Measurements from ENCODE around the gene GRIN1. TPM values are rescaled to one million over a fixed set of nuclear protein-coding genes. Genes with fewer than 3 reads are reported as not detected.

Gene GRIN1
- total RNA-seq, 1 donor from 2014 or later = 0.18 TPM

DNA sequence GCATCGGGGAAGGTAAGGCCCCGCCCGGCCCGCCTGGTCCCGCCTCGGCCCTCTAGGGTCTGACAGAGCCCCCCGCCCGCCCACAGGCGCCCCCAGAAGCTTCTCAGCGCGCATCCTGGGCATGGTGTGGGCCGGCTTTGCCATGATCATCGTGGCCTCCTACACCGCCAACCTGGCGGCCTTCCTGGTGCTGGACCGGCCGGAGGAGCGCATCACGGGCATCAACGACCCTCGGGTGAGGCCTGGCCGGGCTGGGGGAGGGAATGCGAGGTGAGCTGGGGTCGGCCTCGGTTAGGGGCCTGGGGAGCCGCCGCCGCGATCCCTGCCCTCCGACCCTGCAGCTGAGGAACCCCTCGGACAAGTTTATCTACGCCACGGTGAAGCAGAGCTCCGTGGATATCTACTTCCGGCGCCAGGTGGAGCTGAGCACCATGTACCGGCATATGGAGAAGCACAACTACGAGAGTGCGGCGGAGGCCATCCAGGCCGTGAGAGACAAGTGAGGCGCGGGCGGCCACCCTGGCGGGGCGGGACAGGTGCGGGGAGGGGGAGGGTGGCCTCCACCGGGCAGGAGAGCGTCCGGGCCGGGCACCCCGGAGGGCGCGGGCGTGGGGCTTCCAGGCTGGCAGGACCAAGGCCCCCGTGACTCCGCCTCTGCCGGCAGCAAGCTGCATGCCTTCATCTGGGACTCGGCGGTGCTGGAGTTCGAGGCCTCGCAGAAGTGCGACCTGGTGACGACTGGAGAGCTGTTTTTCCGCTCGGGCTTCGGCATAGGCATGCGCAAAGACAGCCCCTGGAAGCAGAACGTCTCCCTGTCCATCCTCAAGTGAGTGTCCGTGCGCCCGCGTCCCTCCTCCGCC lies 23.8 kb downstream of the GRIN1 start:
- H3K27ac Mint-ChIP-seq (ENCODE audit: unreplicated experiment) = no peak overlapping the region
- FAIRE-seq = no peak
- H3K9me3 Mint-ChIP-seq (ENCODE audit: unreplicated experiment) = no peaks in the 10 kb centered on the region
- peak overlapping the region; percentile 50 for H3K4me3 Mint-ChIP-seq (ENCODE audit: unreplicated experiment)
- peaks cover 61% of the 10 kb centered on the region for H3K27me3 Mint-ChIP-seq (ENCODE audit: low read depth, unreplicated experiment)
- H3K36me3 ChIP-seq (ENCODE audit: insufficient read depth, low read length) = no peaks in the 10 kb centered on the region
- H2AFZ ChIP-seq (ENCODE audit: low read depth, low read length) = peak overlapping the region; percentile 56
- no peaks in the 10 kb centered on the region for H3K36me3 Mint-ChIP-seq (ENCODE audit: low read depth, unreplicated experiment)
- peaks cover 2% of the 10 kb centered on the region for H3K4me1 Mint-ChIP-seq (ENCODE audit: low read depth, unreplicated experiment)
- peak overlapping the region; percentile 57 for H3K4me2 ChIP-seq (ENCODE audit: low read length)
- H3K27ac ChIP-seq (ENCODE audit: low read depth, low read length) = no peak overlapping the region
- H3K27me3 ChIP-seq (ENCODE audit: insufficient read depth, low read length) = peaks cover 41% of the 10 kb centered on the region
- H3K4me3 ChIP-seq (ENCODE audit: insufficient read depth, low read depth, low read length) = no peak overlapping the region
- H3K9ac ChIP-seq (ENCODE audit: low read length) = no peak overlapping the region
- H3K4me1 ChIP-seq (ENCODE audit: insufficient read depth, low read length) = peaks cover 4% of the 10 kb centered on the region
- DNase-seq (ENCODE audit: low read depth) = no peak
- no peaks in the 10 kb centered on the region for H3K79me2 ChIP-seq (ENCODE audit: insufficient read depth, low read length)
- no peaks in the 10 kb centered on the region for H3K9me3 ChIP-seq (ENCODE audit: insufficient read depth, low read depth, low read length)
- peak; percentile 95 for TF ChIP-seq EZH2 (IDR thresholded peaks at IDR 0.05; ENCODE audit: insufficient read depth, low read length)
- TF ChIP-seq, protein P1, sequence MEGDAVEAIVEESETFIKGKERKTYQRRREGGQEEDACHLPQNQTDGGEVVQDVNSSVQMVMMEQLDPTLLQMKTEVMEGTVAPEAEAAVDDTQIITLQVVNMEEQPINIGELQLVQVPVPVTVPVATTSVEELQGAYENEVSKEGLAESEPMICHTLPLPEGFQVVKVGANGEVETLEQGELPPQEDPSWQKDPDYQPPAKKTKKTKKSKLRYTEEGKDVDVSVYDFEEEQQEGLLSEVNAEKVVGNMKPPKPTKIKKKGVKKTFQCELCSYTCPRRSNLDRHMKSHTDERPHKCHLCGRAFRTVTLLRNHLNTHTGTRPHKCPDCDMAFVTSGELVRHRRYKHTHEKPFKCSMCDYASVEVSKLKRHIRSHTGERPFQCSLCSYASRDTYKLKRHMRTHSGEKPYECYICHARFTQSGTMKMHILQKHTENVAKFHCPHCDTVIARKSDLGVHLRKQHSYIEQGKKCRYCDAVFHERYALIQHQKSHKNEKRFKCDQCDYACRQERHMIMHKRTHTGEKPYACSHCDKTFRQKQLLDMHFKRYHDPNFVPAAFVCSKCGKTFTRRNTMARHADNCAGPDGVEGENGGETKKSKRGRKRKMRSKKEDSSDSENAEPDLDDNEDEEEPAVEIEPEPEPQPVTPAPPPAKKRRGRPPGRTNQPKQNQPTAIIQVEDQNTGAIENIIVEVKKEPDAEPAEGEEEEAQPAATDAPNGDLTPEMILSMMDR (IDR thresholded peaks at IDR 0.05; ENCODE audit: insufficient read depth, low read depth, low read length) = no peak
- no peaks in the 10 kb centered on the region for H4K20me1 ChIP-seq (ENCODE audit: insufficient read depth, low read length)

DNA sequence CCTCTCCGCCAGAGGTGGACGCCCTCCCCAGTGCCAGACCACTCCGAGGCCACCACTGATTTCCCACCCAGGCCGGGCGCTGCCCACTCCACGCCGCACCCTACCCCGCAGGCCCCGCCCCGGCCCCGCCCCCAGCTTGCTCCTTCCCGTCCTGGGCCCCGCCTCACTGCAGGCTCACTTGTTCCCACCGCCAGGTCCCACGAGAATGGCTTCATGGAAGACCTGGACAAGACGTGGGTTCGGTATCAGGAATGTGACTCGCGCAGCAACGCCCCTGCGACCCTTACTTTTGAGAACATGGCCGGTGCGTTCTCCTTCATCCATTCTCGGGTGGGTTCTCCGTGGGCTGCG lies 24.4 kb downstream of the GRIN1 start:
- no peak overlapping the region for H3K27ac Mint-ChIP-seq (ENCODE audit: unreplicated experiment)
- H3K4me1 Mint-ChIP-seq (ENCODE audit: low read depth, unreplicated experiment) = peaks cover 2% of the 10 kb centered on the region
- Histone ChIP-seq H3K27ac (ENCODE audit: low read depth, low read length) (no peak overlapping the region), H3K9ac (ENCODE audit: low read length) (no peak overlapping the region), H3K79me2 (ENCODE audit: insufficient read depth, low read length) (no peaks in the 10 kb centered on the region), H2AFZ (ENCODE audit: low read depth, low read length) (peak overlapping the region; percentile 56), H3K4me3 (ENCODE audit: insufficient read depth, low read depth, low read length) (no peak overlapping the region), H3K36me3 (ENCODE audit: insufficient read depth, low read length) (no peaks in the 10 kb centered on the region), H3K4me1 (ENCODE audit: insufficient read depth, low read length) (peaks cover 4% of the 10 kb centered on the region), H3K9me3 (ENCODE audit: insufficient read depth, low read depth, low read length) (no peaks in the 10 kb centered on the region), H4K20me1 (ENCODE audit: insufficient read depth, low read length) (no peaks in the 10 kb centered on the region), H3K4me2 (ENCODE audit: low read length) (peak overlapping the region; percentile 57), H3K27me3 (ENCODE audit: insufficient read depth, low read length) (peaks cover 37% of the 10 kb centered on the region)
- no peak for DNase-seq (ENCODE audit: low read depth)
- no peaks in the 10 kb centered on the region for H3K36me3 Mint-ChIP-seq (ENCODE audit: low read depth, unreplicated experiment)
- peaks cover 55% of the 10 kb centered on the region for H3K27me3 Mint-ChIP-seq (ENCODE audit: low read depth, unreplicated experiment)
- H3K9me3 Mint-ChIP-seq (ENCODE audit: unreplicated experiment) = no peaks in the 10 kb centered on the region
- TF ChIP-seq, protein P1 (IDR thresholded peaks at IDR 0.05; ENCODE audit: insufficient read depth, low read depth, low read length) = no peak
- TF ChIP-seq EZH2 (IDR thresholded peaks at IDR 0.05; ENCODE audit: insufficient read depth, low read length) = no peak
- FAIRE-seq = no peak
- peak overlapping the region; percentile 50 for H3K4me3 Mint-ChIP-seq (ENCODE audit: unreplicated experiment)

DNA sequence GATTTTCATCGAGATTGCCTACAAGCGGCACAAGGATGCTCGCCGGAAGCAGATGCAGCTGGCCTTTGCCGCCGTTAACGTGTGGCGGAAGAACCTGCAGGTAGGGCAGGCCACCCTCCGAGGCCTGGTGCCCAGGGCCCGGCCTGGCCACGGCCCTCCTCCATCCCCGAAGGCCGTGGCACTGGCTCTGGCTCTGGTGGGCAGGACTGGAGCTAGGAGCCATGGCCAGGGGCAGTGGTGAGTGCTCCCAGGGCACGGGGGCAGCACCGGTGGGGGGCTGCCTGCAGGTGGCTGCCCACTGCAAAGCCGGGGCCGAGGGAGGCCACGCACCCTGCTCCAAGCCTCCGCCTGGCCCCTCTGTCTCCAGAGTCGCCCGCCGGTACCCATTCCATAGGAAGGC lies 24.9 kb downstream of the GRIN1 start:
- peaks cover 2% of the 10 kb centered on the region for H3K4me1 Mint-ChIP-seq (ENCODE audit: low read depth, unreplicated experiment)
- no peak for DNase-seq (ENCODE audit: low read depth)
- no peak overlapping the region for H3K27ac Mint-ChIP-seq (ENCODE audit: unreplicated experiment)
- H3K4me2 ChIP-seq (ENCODE audit: low read length) = no peak overlapping the region
- H3K36me3 ChIP-seq (ENCODE audit: insufficient read depth, low read length) = no peaks in the 10 kb centered on the region
- H3K27ac ChIP-seq (ENCODE audit: low read depth, low read length) = no peak overlapping the region
- peaks cover 4% of the 10 kb centered on the region for H3K4me1 ChIP-seq (ENCODE audit: insufficient read depth, low read length)
- peaks cover 34% of the 10 kb centered on the region for H3K27me3 ChIP-seq (ENCODE audit: insufficient read depth, low read length)
- H3K36me3 Mint-ChIP-seq (ENCODE audit: low read depth, unreplicated experiment) = no peaks in the 10 kb centered on the region
- TF ChIP-seq, protein P1 (IDR thresholded peaks at IDR 0.05; ENCODE audit: insufficient read depth, low read depth, low read length) = no peak
- TF ChIP-seq EZH2 (IDR thresholded peaks at IDR 0.05; ENCODE audit: insufficient read depth, low read length) = no peak
- no peaks in the 10 kb centered on the region for H3K79me2 ChIP-seq (ENCODE audit: insufficient read depth, low read length)
- no peaks in the 10 kb centered on the region for H4K20me1 ChIP-seq (ENCODE audit: insufficient read depth, low read length)
- no peaks in the 10 kb centered on the region for H3K9me3 Mint-ChIP-seq (ENCODE audit: unreplicated experiment)
- H2AFZ ChIP-seq (ENCODE audit: low read depth, low read length) = no peak overlapping the region
- no peak overlapping the region for H3K4me3 Mint-ChIP-seq (ENCODE audit: unreplicated experiment)
- no peak overlapping the region for H3K4me3 ChIP-seq (ENCODE audit: insufficient read depth, low read depth, low read length)
- peaks cover 52% of the 10 kb centered on the region for H3K27me3 Mint-ChIP-seq (ENCODE audit: low read depth, unreplicated experiment)
- H3K9me3 ChIP-seq (ENCODE audit: insufficient read depth, low read depth, low read length) = no peaks in the 10 kb centered on the region
- FAIRE-seq = no peak
- H3K9ac ChIP-seq (ENCODE audit: low read length) = no peak overlapping the region

Measured in astrocyte (in vitro differentiated cells and primary cell).